ENCODE data around the gene AHCYL1.

GRCh38 chr1:110067479-110067892 lies 82.9 kb downstream of the AHCYL1 start:
- no peak for TF ChIP-seq EZH2 (IDR thresholded peaks at IDR 0.05; ENCODE audit: insufficient read depth, poor library complexity, severe bottlenecking)
- TF ChIP-seq EZH2phosphoT487 (IDR thresholded peaks at IDR 0.05; ENCODE audit: insufficient read depth, low read depth) = no peak
